HG03280 (cell line): Measurements from ENCODE around the gene SPATA3.
"Not testable (repeated sequence)": the region's sequence is repeated elsewhere in the genome, so short reads cannot be mapped to it uniquely, and the experiment has no call there.

Experiments used
- ATAC-seq: cut with Tn5 transposase; IDR thresholded peaks from one replicate; pipeline ENCODE4 v1.9.1; 2021; ENCODE audit warnings: mild to moderate bottlenecking, moderate library complexity; ENCODE audit not compliant: unreplicated experiment

SPATA3 gene

DNA sequence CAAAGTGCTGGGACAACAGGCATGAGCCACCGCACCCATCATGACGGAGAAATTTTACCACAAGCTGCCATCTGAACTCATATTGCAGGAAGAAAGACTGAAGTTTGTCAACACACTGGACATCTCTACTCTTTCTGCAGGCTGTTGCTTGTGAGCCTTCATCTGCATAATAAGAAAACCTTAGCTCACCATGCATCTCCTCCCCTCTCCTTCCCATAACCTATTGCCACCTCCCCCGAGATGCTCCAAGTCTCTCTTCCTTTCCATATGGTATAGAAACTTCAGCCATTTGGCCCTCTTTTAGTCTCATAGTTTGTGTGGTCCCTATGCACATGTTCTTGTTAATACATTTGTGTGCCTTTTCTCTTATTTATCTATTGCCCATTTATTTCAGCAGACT, 22.3 kb downstream of the SPATA3 start:
- no peak for ATAC-seq

DNA sequence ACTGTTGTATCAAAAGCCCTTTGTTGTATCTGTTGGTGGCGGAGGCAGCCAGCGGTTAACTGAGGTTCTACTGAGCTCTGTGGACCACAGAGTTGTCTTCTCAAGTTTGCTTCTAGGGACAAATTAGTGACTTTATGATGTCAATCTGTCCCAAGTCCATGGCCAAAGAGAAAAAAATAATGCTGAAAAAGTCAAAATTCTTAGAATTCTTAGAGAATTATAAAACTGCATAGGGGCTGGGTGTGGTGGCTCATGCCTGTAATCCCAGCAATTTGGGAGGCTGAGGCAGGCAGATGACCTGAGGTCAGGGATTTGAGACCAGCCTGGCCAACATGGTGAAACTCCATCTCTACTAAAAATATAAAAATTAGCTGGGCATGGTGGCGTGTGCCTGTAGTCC, 29.1 kb downstream of the SPATA3 start:
- not testable (repeated sequence) for ATAC-seq

DNA sequence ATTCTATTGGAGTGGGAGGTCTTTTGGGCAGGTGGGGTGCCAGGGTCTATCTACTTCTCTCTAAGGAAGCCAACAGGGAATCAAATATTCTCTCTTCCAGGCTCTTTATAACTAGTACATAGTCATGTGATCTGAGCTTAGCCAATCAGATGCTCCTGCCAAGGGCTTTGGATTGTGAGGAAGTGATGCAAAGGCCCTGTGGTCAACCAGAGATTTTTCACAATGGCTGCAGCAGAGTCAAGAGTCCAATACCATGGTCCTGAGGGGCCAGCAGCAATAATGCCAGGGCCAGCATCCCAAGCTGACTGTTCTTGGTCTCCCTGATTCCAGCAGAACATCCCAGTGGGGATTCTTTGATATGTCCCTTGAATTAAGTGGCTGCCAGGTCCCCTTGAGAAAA, 33.0 kb downstream of the SPATA3 start:
- ATAC-seq = no peak

DNA sequence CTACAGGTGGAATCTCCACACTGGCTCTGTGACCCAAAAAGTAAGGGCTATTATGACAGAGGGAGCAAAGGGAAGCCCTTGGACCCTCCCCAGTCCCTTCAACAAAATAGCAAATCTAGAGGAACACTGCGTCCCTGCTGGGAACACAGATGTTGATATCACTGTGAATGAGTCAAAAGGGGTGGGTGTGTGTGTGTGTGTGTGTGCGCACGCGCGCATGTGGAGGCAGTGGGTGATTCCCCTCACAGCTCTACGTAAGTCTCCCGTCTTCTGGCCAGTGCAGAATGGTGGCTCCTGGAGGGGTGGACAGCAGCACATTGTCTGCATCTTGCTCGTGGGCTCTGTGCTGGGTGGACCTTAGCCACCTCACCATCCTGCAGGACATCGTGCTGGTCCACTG, 33.6 kb downstream of the SPATA3 start:
- no peak for ATAC-seq

DNA sequence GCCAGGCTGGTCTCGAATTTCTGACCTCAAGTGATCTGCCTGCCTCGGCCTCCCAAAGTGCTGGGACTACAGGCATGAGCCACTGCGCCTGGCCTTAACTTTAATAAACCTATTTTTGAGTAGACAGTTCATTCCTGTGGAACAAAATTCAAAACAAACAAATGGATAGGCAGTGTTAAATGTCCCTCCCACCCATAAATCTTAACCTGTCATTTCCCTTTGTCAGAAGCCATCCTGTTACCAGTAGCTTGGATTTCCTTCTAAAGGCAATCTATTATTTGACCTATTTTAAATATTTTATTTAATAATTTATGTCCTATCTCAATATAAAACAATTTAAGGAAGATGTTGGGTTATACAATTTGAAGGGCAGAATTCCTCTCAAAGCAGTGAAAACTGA, 34.8 kb downstream of the SPATA3 start:
- ATAC-seq = no peak

DNA sequence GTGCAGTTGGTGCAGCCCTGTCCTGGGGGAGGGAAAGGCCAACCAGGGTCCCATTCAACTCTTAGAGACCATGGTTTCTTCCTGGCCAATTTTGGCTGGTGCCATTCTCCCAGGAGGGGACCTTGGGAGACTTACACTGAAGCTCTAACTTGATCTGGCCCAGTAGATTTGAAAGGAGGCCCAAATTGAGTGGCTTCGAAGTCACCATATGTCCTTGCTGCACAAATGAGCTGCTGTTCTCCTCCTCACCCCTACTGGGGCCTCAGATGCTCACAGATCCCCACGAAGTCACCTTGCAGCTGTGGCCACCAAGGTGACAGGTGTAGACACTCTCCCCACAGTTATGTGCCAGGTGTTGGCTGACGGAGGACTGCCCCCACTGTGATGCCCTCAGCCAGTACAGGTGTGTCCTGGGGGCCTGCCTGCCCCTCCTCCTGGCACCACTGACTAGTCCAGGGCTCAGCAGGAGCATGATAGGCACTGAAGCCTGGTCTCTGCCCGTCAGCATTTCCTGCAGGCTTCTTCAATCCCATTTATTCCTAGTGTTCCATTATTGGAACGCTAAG, 36.7 kb downstream of the SPATA3 start:
- no peak for ATAC-seq

DNA sequence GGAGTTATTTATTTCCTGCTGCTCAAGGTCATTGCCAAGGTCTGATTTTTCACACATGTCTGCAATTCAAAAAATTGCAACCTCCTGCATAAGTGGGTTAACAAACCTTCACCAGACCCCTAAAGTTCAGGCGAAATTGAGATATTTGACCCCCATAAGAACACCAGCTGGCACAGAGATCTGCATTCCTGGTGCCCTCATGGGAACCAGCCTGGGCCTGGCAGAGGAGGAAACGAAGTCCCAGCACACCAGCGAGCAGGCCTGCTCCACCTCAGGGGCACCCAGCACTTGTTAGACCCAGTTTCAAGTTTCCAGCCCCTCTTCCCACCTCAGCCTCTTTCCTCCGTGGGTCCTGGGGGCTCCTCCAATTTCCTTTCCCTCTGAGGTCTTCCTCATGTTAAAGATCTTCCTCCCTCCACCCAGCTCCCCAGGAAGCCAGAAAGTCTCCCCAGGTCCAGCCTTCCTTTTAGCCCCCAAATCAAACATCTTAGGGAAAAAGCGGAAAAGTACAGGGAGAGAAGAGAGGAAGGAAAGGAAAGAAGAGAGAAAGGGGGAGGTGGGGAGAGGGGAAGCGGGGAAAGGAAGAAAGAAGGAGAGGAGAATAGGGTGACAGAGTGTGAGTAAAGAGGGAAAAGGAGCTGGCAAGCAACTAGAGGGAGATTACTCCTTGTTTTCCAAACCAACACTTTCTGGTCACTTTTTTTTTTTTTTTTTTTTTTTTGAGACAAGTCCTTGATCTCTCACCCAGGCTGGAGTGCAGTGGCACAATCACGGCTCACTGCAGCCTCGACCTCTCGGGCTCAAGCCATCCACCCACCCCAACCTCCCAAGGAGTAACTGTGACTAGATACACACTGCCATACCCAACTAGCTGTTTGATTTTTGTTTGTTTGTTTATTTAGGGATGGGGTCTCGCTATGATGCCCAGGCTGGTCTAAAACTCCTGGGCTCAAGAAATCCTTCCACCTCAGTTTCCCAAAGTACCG, 37.5 kb downstream of the SPATA3 start:
- no peak for ATAC-seq

DNA sequence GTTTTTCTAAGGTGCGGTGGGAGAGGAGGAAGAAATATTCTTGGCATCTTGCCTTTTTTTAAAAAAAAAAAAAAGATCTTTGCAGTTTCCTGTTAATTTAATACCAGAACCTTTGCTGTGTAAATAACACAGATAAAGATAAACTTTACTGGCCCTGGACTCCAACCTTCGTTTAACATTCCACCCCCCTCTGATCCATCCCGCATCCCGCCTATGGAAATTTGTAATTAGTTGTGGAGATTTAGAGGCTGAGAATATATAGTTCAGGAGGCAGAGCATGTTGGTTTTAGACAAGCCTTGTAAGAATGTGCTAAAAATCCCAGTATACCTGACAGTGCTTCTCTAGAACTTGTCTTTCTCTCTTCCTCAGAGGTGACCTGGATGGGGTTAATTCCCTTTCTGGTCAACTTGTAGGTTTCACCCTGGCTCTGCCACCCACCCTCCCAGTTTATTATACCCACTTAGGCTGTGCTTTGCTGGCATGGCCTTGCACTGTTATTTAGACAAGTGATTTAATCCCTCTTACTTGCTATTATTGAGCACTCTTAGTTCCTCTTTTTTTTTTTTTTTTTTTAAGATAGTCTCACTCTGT, 38.5 kb downstream of the SPATA3 start:
- ATAC-seq = no peak

DNA sequence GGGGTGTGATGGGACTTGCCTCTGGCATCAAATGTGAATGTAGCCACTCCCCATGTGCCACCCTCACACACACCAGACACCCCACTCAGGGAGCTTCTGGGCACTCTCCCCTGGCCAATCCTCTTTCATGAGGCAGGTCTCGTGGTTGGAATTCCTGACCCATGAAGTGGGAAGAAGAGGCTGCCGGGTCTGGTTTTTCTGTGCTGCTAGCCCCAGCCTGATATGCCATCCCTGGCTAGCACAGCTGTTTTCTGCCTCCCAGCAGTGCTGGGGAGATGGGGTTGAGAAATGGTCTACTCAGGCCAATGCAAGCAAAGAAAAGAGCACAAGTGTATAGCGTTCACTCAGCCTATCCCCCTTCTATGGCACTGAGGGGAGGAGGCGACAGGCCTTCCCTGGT, 40.2 kb downstream of the SPATA3 start:
- no peak for ATAC-seq

DNA sequence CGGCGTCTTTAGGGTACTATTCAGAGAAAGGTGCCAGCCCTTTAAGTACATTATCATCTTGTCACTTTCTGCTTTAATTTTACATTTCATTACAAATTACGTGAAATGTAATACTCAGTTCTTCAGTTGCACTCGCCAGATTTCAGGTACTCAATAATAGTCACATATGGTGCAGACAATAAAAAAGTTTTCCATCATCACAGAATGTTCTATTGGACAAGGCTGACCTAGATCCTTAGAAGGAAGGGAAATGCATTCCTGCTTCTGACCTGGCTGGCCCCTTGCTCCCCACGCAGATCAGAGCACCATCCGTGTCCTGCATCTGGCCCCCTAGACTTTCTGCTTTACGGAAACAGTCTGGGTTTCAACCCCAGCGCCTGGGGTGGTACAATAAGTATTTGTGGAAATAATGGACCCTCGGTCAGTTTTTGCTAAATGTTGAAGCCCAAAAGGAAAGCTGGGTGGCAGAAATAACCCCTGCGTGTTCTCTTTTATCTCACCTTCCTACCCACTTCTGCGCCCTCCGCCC, 40.7 kb downstream of the SPATA3 start:
- ATAC-seq = no peak

DNA sequence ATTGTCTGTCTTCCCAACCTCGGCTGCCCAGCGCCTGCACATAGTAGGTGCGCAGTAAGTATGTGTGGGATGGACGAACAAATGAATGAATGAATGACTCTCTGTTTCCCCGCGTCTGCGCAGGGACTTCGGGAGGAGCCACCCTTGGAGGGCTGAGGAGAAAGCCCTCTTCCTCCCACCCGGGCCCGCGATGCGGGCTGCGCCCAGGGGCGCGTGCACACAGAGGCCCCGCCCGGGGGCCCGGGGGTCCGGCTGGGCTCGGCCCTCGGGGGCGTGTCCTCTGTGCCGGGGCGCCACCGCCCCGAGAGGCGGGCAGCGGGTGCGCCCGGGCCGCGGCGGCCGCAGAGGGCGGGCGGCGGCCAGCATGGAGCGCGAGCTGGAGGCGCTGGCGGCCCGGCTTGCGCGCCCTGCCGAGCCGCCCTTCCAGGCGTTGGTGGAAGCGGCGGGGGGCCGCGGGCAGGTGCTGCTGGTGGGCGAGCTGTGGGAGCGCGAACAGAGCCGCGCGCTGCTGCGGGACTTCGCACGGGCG, 41.3 kb downstream of the SPATA3 start, which contains the start of gene C2orf72:
C2orf72 (plus strand) TSS at position 322 of the 529 bp plus-strand sequence; CDS start at position 365, 43 bp downstream.
- no peak for ATAC-seq

DNA sequence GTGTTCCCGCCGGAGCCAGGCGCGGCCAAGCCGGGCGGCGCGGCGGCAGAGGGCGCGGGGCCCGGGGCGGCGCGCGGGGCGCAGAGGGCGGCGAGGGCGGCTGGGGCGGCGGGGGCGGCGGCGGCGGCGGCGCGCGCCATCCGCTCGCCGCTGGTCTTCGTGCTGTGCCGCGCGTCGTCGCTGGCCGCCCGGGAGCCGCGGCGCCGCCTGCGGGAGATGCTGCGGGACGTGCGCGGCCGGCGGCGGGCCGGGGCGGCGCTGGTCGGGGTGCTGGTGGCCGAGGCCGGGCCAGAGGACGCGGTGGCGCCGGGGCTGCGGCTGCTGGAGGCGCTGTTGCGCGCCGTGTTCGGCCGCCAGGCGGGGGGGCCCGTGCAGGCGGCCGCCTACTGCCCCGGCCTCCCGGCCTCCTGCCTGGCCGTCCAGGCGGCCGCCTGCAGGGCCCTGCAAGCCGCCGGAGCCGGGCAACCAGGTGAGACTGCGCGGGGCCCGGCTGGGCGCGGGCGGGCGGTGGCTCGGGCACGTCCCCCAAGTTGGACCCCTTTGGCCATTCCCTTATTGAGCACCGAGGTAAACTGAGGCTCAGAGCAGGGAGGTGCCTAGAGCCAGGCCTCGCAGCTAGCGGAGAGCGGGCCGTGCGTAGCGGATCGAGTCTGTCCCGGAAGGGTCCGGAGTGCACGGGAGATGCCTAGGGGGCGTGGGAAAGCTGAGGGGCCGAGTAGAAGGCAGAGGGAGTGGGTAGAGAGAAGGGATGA, 42.0 kb downstream of the SPATA3 start:
- ATAC-seq = no peak

DNA sequence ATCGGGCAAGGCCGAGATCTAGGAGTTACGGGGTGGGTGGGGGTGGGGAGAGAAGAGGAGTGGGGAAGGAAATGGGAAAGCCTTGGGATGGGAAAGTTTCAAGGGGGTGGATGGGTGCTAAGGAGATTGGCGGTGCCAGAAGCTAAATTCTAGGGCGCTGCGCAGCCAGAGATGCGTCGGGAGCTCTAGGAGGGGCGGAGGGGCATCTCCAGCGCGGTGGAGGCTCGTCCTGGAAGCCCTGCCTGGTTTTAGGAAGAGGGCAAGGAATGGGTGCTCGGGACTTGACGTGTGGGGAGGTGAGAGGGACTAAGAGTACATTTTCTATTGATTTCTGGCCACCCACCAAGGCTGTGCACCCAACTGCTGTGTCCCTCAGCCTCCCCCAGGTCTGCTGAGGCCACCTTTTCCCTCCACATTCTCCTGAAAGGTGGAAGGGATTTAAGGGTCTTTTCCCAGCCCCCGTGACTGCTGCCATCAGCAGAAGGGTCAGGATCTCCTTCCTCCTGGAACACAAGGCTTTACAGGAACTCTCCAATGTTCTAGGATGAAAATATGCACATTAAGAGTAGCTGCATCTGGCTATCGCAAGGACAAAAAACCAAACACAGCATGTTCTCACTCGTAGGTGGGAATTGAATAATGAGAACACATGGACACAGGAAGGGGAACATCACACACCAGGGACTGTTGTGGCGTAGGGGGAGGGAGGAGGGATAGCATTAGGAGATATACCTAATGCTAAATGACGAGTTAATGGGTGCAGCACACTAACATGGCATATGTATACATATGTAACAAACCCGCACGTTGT, 42.8 kb downstream of the SPATA3 start:
- no peak for ATAC-seq

DNA sequence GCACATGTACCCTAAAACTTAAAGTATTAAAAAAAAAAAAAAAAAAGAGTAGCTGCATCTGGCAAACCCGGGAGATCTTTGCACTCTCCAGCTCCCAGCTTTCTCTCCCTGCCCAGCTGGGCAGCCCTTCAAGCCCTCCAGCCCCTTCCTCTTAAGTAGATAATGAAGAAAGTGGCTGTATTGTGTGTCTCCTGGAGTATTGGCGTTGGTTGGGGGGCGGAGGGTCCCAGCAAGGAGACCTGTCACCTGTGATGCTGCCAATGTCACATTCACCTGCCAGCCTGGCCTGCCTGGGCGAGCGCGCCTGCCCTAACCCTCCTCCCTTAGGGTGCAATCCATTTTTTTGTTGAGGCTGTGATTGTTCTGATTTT, 43.4 kb downstream of the SPATA3 start:
- no peak for ATAC-seq

DNA sequence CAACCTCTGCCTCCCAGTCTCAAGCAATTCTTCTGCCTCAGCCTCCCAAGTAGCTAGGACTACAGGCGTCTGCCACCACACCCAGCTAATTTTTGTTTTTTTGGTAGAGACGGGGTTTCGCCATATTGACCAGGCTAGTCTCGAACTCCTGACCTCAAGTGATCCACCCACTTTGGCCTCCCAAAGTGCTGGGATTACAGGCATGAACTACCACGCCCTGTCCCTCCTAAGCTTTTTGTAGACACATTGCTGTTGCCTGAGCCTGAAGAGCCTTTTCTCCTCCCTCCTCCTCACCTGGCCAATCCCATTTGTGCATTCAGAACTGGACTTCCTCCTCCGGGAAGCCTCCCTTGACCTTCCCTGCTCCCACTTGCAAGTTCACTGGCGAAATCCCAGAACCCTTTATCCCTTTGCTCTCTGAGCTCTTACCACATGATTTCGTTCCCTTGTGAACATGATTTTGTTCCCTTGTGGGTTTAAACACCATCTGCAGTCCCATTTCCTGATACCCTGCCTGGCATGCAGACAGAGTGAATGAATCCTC, 44.0 kb downstream of the SPATA3 start:
- ATAC-seq = no peak

DNA sequence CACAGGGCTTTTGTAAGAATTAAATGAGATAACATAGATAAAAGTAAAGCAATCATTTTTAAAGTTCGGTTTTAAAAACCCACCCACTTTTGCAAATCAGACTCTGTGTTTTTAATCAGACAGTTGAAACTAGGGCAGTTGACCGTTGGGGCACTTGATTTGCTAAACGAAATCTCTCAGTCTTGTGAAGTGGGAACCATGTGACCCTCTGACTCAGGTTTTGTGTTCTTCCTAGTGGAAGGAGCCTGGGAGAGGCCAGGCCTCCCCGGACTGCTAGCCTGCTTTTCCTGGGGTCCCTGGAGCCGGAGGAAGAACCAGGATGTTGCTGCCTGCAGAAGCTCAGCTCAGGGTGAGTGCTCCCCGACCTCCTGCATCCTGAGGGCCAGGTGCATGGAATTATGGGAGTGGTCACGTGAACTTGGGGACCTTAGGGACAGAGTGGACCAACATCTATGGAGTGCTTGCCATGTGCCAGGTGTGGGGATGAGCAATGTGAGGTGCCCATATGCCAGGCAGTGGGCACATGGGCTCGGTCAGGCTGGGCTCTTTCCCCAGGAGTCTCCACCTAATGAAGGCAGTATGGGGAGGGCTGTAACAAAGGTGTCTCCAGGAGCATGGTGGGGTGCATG, 45.3 kb downstream of the SPATA3 start:
- no peak for ATAC-seq

DNA sequence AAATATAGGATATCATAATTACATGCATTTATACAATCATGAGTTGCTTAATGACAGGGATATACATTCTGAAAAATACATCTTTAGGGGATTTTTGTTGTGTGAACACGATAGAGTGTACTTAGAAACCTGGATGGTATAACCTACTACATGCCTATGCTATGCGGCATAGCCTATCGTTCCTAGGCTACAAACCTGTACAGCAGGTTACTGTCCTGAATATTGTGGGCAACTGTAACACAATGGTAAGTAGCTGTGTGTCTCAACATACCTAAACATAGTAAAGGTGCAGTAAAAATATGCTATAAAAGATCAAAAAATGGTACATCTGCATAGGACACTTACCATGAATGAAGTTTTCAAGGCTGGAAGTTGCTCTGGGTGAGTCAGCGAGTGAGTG, 47.9 kb downstream of the SPATA3 start:
- no peak for ATAC-seq

DNA sequence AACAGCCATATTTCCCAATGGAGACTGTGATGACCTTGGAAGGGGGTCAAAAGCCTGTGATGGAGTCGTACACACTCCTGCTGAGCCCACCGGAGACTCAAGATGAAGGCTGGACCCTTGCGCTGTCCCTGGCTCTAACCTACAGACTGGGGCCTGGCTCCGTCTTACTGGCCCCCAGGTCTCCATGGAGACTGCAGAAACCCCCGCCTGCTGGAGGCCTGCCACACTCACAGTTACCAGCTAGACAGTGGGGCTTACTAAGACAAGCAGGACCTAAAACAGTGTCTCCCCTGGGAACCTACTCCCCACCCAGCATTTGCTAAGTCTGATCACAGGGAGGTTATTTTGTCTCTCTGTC, 51.0 kb downstream of the SPATA3 start:
- no peak for ATAC-seq

DNA sequence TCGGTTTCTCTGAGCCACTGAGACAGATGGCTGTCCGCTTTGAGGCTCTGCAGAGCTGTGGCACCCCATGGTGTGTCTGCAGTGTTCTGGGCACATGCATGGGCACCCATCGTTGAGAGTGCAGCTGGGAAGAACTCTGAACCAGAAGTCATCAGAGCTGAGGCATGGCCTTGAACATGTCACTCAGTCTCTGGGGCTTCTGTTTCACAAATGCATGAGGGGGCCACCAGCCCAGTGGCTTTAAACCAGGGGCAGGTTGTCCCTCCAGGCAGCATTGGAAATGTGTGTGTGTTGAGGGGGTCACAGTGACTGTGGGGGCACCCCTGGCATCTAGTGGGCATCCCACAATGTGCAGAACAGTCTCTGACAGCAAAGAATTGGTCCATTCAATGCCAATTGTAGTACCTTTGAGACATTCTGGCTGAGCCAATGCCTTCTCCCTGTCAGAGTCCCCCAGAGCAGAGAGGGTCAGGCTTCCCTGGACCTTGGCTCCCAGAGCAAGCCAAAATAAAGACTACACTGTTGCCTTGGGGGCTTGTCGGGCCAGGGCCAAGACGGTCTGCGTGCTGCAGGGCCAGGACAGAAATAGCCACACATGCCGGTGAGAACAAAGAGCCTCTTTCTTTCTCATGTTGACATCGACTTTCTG, 51.5 kb downstream of the SPATA3 start:
- ATAC-seq = no peak
